Ishikawa (cell line): Measurements from ENCODE around the gene FASN.

ENCODE experiments used
- CEBPB ChIP-seq: IDR thresholded peaks from 2 replicates; pipeline ENCODE4 v1.6.1; 2012
- CREB1 ChIP-seq: IDR thresholded peaks from 2 replicates; pipeline ENCODE4 v1.6.1; 2012; ENCODE audit warnings: low read depth
- EGR1 ChIP-seq: IDR thresholded peaks from 2 replicates; pipeline ENCODE4 v1.6.1; 2012
- EP300 ChIP-seq: IDR thresholded peaks from 2 replicates; pipeline ENCODE4 v1.6.1; 2012; ENCODE audit warnings: borderline replicate concordance
- FOXM1 ChIP-seq: IDR thresholded peaks from 2 replicates; pipeline ENCODE4 v1.6.1; 2012; ENCODE audit warnings: low read depth, borderline replicate concordance
- MAX ChIP-seq: IDR thresholded peaks from 2 replicates; pipeline ENCODE4 v1.6.1; 2012
- NFIC ChIP-seq: IDR thresholded peaks from 2 replicates; pipeline ENCODE4 v1.6.1; 2012
- RAD21 ChIP-seq: IDR thresholded peaks from 2 replicates; pipeline ENCODE4 v1.6.1; 2012; ENCODE audit warnings: low read depth
- REST ChIP-seq: IDR thresholded peaks from 2 replicates; pipeline ENCODE4 v1.6.1; 2012; ENCODE audit warnings: low read depth, mild to moderate bottlenecking
- TAF1 ChIP-seq: IDR thresholded peaks from 2 replicates; pipeline ENCODE4 v1.6.1; 2012; ENCODE audit warnings: low read depth, mild to moderate bottlenecking
- TCF12 ChIP-seq: IDR thresholded peaks from 2 replicates; pipeline ENCODE4 v1.6.1; 2012; ENCODE audit warnings: low read depth
- TEAD4 ChIP-seq: IDR thresholded peaks from 2 replicates; pipeline ENCODE4 v1.6.1; 2012
- YY1 ChIP-seq: IDR thresholded peaks from 2 replicates; pipeline ENCODE4 v1.6.1; 2012; ENCODE audit warnings: low read depth
- ZBTB7A ChIP-seq: IDR thresholded peaks from 2 replicates; pipeline ENCODE4 v1.6.1; 2012; ENCODE audit warnings: low read depth
- TF ChIP-seq, protein P1 (sequence below): IDR thresholded peaks from 2 replicates; pipeline ENCODE4 v1.6.1; 2012

The FASN gene

DNA sequence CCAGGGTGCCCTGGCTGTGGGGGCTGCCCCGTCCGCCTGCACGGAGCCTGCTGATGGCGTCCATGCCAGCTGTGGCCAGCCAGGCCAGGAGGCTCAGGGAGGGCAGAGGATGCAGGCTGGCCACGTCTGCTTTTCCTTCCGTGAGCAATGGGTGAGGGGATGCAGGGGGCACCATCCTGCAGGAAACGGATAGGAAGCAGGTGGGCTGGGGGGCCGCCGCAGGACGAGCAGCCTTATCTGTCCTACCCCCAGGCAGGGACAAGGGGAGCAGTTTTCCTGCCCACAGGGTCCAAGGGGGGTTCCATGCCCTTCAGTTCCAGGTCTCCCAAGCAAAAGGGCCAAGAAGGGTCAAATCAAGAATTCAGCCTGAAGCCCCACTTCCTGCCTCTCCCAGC lies 39.2 kb downstream of the FASN start:
- TF ChIP-seq TCF12 (no peak), RAD21 (no peak), EGR1 (no peak), NFIC (no peak), FOXM1 (no peak), EP300 (no peak), REST (no peak)
- TF ChIP-seq, protein P1, sequence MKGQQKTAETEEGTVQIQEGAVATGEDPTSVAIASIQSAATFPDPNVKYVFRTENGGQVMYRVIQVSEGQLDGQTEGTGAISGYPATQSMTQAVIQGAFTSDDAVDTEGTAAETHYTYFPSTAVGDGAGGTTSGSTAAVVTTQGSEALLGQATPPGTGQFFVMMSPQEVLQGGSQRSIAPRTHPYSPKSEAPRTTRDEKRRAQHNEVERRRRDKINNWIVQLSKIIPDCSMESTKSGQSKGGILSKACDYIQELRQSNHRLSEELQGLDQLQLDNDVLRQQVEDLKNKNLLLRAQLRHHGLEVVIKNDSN = no peak

DNA sequence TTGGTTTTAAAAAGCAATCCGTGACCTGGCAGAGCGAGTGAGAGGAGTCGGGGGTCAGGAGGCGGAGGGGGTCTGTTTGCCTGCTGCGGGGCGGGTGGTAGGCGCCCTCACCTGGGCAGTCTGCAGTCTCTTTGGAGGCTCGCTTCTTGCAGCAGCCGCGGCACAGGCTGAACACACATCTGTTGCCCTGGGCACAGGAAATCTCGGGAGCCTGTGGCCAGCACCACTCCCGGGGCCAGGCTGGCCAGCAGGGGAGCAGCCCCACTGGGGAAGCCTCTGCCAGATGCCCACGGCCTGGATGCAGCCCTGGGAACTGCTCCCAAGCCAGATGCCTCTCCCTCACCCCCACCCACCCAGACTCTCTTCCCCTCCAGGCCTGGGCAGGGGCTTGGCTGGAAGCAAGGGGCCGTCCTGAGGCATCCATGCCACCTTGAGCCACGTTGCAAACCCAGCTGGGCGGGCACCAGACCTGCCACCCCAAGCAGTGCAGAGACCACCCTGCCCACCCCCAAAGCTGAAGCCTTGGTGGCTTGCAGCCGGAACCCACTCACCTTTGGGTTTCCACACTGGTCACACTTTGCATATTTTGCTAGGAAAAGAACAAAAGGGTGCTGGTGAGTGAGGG lies 39.7 kb downstream of the FASN start:
- TF ChIP-seq NFIC (no peak), TCF12 (no peak), CEBPB (no peak), EP300 (no peak), MAX (no peak), FOXM1 (no peak), YY1 (no peak), ZBTB7A (no peak), RAD21 (no peak), CREB1 (no peak), EGR1 (no peak), REST (no peak)
- TF ChIP-seq, protein P1 = no peak

- TF ChIP-seq CREB1 (no peak), YY1 (no peak), MAX (no peak), TEAD4 (no peak), FOXM1 (no peak), TAF1 (no peak), CEBPB (no peak), NFIC (no peak), TCF12 (no peak), RAD21 (no peak), EP300 (no peak), EGR1 (no peak), REST (no peak), ZBTB7A (no peak)
- TF ChIP-seq, protein P1 = no peak
Observed at GRCh38 chr17:82056729-82057621, 41.1 kb downstream of the FASN start.
